ENCODE results near the gene MTCH2.

Gene MTCH2

GRCh38 chr11:47628026-47628425 lies 14.3 kb downstream of the MTCH2 start:
- H3K4me3 Mint-ChIP-seq = no peak overlapping the region
- H3K36me3 Mint-ChIP-seq (ENCODE audit: low read depth) = peaks cover 71% of the 10 kb centered on the region
- H3K27ac Mint-ChIP-seq = no peak overlapping the region
- no peak for TF ChIP-seq CTCF (IDR thresholded peaks at IDR 0.05)
- H3K4me1 Mint-ChIP-seq = no peaks in the 10 kb centered on the region
- H3K9me3 Mint-ChIP-seq = no peaks in the 10 kb centered on the region
- no peaks in the 10 kb centered on the region for H3K27me3 Mint-ChIP-seq (ENCODE audit: low read depth, poor library complexity)
- DNase-seq = no peak

GRCh38 chr11:47626234-47626633 lies 16.1 kb downstream of the MTCH2 start:
- H3K27me3 Mint-ChIP-seq (ENCODE audit: low read depth, poor library complexity) = no peaks in the 10 kb centered on the region
- no peaks in the 10 kb centered on the region for H3K9me3 Mint-ChIP-seq
- TF ChIP-seq CTCF (IDR thresholded peaks at IDR 0.05) = no peak
- H3K4me1 Mint-ChIP-seq = no peaks in the 10 kb centered on the region
- no peak overlapping the region for H3K27ac Mint-ChIP-seq
- H3K4me3 Mint-ChIP-seq = no peak overlapping the region
- peaks cover 71% of the 10 kb centered on the region for H3K36me3 Mint-ChIP-seq (ENCODE audit: low read depth)
- no peak for DNase-seq

- Mint-ChIP-seq H3K27ac (no peak overlapping the region), H3K4me3 (no peak overlapping the region), H3K27me3 (ENCODE audit: low read depth, poor library complexity) (no peaks in the 10 kb centered on the region), H3K36me3 (ENCODE audit: low read depth) (peaks cover 34% of the 10 kb centered on the region), H3K9me3 (no peaks in the 10 kb centered on the region), H3K4me1 (no peaks in the 10 kb centered on the region)
- no peak for DNase-seq
- TF ChIP-seq CTCF (IDR thresholded peaks at IDR 0.05) = no peak
These were observed 21.5 kb downstream of the MTCH2 start for GRCh38 chr11:47620836-47621378.

- TF ChIP-seq CTCF (IDR thresholded peaks at IDR 0.05) = no peak
- Mint-ChIP-seq H3K27ac (peak overlapping the region; percentile 10), H3K27me3 (ENCODE audit: low read depth, poor library complexity) (no peaks in the 10 kb centered on the region), H3K9me3 (no peaks in the 10 kb centered on the region), H3K4me1 (no peaks in the 10 kb centered on the region), H3K36me3 (ENCODE audit: low read depth) (peaks cover 14% of the 10 kb centered on the region), H3K4me3 (no peak overlapping the region)
- DNase-seq = no peak
These were observed 24.9 kb downstream of the MTCH2 start for GRCh38 chr11:47617417-47617809.

GRCh38 chr11:47616726-47617416 lies 25.5 kb downstream of the MTCH2 start:
- no peak overlapping the region for H3K27ac Mint-ChIP-seq
- peak; percentile 39 for DNase-seq
- peaks cover 12% of the 10 kb centered on the region for H3K36me3 Mint-ChIP-seq (ENCODE audit: low read depth)
- no peaks in the 10 kb centered on the region for H3K27me3 Mint-ChIP-seq (ENCODE audit: low read depth, poor library complexity)
- no peaks in the 10 kb centered on the region for H3K9me3 Mint-ChIP-seq
- peak; percentile 72 for TF ChIP-seq CTCF (IDR thresholded peaks at IDR 0.05)
- no peaks in the 10 kb centered on the region for H3K4me1 Mint-ChIP-seq
- H3K4me3 Mint-ChIP-seq = no peak overlapping the region

GRCh38 chr11:47615249-47615648 lies 27.1 kb downstream of the MTCH2 start:
- Mint-ChIP-seq H3K27me3 (ENCODE audit: low read depth, poor library complexity) (no peaks in the 10 kb centered on the region), H3K9me3 (no peaks in the 10 kb centered on the region), H3K4me3 (no peak overlapping the region), H3K27ac (peak overlapping the region; percentile 79), H3K4me1 (no peaks in the 10 kb centered on the region), H3K36me3 (ENCODE audit: low read depth) (peaks cover 21% of the 10 kb centered on the region)
- DNase-seq = no peak
- TF ChIP-seq CTCF (IDR thresholded peaks at IDR 0.05) = no peak

Data from nephron progenitor cell (in vitro differentiated cells).